Measurements from ENCODE around the gene SERPINA3.

- TF ChIP-seq POLR2AphosphoS5 (IDR thresholded peaks at IDR 0.05; ENCODE audit: low read depth, low read length) (no peak), TAF1 (IDR thresholded peaks at IDR 0.05; ENCODE audit: borderline replicate concordance, insufficient read depth, low read length) (no peak)
Measured at GRCh38 chr14:94613720-94614644, 1.8 kb downstream of the SERPINA3 start.
